HG03159 (cell line): ENCODE measurements around the gene CD27.
"Not testable (repeated sequence)": the region's sequence is repeated elsewhere in the genome, so short reads cannot be mapped to it uniquely, and the experiment has no call there.

Experiments
- ATAC-seq: cut with Tn5 transposase; IDR thresholded peaks from one replicate; pipeline ENCODE4 v1.9.1; 2021; ENCODE audit warnings: mild to moderate bottlenecking, moderate library complexity; ENCODE audit not compliant: unreplicated experiment

The CD27 gene

DNA sequence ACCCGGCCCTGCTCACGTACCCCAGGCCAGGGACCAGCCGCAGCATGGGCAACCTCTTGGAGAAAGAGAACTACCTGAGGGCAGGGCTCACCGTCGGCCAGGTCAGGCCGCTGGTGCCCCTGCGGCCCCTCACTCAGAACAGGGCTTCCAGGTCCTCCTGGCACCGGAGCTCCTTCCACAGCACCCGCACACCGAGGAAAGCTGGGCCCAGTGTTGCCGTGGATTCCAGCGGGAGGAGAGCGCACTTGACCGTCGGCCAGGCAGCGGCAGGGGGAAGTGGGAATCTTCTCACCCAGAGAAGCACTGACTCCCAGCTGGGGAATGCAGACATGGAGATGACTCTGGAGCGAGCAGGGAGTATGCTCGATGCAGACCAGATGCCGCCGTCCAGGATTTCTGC is 33.7 kb downstream of the CD27 start:
- ATAC-seq, result no peak

- no peak for ATAC-seq
Observed at GRCh38 chr12:6488240-6488639, 43.5 kb downstream of the CD27 start.

- no peak for ATAC-seq
Observed at GRCh38 chr12:6489449-6489848, 44.7 kb downstream of the CD27 start.

- ATAC-seq, result not testable (repeated sequence)
Observed at GRCh38 chr12:6490673-6491072, 45.9 kb downstream of the CD27 start.

GRCh38 chr12:6492838-6493496 is 48.2 kb downstream of the CD27 start, which contains the start of gene MRPL51:
MRPL51 (minus strand) TSS chr12:6493262; CDS start chr12:6493136, 126 bp downstream.
- ATAC-seq, result peak; percentile 70

- ATAC-seq, result peak; percentile 82
Observed at GRCh38 chr12:6493497-6494257, 48.9 kb downstream of the CD27 start, which contains the start of gene NCAPD2. NCAPD2 (plus strand) TSS chr12:6494102; CDS start chr12:6495099, 997 bp downstream.

DNA sequence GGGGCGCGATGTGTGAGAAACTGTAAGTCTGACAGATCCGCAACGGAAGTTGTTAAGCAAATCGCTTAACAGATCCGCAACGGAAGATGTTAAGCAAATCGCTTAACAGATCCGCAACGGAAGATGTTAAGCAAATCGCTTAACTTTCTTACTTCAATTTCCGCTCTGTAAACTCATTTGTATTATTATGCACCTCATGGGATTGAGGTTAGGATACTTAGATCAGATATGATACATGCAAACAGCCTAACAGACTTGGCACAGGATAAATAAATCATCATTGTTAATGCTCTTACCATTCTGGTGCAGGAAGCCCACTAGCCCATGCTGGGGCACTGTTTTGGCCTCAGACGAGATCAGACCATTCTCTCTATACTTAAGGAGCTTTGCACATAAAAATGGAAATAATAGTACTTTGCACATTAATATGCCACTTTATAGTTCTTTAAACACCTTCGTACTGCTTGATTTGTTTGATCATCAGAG is 49.5 kb downstream of the CD27 start:
- no peak for ATAC-seq

DNA sequence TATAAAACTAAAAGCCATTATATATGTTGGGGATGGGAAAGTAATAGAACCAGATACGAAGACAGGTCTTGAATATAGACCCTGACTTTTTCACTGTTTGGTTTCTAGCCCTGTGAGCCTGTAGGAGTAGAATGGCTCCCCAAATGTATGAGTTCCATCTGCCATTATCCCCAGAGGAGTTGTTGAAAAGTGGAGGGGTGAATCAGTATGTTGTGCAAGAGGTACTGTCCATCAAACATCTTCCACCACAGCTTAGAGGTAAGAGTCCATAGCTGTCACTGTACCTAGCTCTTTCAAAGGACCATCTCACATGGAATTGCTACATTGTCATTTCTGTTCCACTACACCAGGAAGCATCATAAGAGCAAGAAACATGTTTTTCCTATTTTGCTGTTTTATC is 50.2 kb downstream of the CD27 start:
- no peak for ATAC-seq

GRCh38 chr12:6497291-6497690 is 52.5 kb downstream of the CD27 start:
- not testable (repeated sequence) for ATAC-seq

DNA sequence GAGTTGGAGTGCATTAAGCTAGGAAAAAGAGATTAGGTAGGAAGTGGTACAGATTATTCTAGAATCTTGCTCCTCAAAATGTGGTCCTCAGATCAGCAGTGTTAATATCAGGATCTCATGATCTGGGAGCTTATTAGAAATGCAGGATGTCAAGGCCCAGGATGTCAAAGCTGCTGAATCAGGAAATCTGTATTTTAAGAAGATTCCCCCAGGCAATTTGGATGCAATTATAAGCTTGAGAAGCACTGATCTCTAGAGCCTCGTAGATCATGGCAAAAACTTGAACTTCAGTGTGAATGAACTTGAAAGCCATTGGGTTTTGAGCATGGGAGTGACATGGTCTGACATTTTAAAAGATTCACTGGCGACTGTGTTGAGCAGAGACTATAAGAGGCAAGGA is 55.7 kb downstream of the CD27 start:
- ATAC-seq, result no peak
